Measurements from ENCODE around the gene ASB4.

Gene ASB4

DNA sequence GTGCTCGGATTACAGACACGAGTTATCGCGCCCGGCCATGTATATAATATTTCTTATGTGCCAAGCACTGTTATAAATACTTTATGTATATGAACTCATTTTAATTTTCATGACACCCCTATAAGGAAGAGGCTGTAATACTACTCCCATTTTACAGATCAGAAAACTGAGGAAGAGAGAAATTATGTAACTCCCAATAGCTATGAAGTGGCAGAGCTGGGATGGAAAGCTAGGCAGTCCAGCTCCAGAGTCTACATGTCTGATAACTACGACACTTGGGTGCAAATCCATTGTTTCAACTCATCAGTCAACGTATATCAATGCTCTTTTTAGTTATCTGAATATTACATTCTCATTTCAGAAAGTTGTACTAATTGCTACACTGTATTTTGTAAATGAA is 93.6 kb downstream of the ASB4 start:
- no peak for FAIRE-seq

DNA sequence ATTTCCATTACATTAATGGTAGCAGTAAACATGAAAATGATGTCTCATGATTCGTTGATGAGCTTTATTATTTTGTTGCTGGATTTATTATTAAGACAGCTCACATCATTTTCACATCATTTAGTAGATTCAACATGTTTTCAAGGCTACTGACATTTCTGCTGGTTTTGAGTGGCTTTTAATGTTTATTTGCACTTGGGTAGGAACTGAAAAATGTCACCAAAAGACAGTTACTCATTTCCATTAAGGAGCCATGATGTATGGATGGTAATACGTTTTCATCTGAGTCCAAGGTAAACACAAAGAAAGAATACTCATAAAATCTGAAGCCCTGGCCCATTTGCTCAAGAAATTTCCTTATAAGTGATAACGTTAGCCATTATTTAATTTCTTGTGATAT is 95.7 kb downstream of the ASB4 start:
- TF ChIP-seq POLR2A (IDR thresholded peaks at IDR 0.05; ENCODE audit: low read depth, low read length) (no peak), TAF1 (IDR thresholded peaks at IDR 0.05; ENCODE audit: borderline replicate concordance, low read depth, low read length) (no peak), POLR2AphosphoS5 (IDR thresholded peaks at IDR 0.05; ENCODE audit: low read depth, low read length) (no peak)
- FAIRE-seq (no peak), DNase-seq (ENCODE audit: insufficient read length) (no peak)

More for the DNA sequence above, 93.6 kb downstream of the ASB4 start:
- TF ChIP-seq POLR2AphosphoS5 (IDR thresholded peaks at IDR 0.05; ENCODE audit: low read depth, low read length) = no peak
- TF ChIP-seq TAF1 (IDR thresholded peaks at IDR 0.05; ENCODE audit: borderline replicate concordance, low read depth, low read length) = no peak
- no peak for TF ChIP-seq POLR2A (IDR thresholded peaks at IDR 0.05; ENCODE audit: low read depth, low read length)
- no peak for DNase-seq (ENCODE audit: insufficient read length)

DNA sequence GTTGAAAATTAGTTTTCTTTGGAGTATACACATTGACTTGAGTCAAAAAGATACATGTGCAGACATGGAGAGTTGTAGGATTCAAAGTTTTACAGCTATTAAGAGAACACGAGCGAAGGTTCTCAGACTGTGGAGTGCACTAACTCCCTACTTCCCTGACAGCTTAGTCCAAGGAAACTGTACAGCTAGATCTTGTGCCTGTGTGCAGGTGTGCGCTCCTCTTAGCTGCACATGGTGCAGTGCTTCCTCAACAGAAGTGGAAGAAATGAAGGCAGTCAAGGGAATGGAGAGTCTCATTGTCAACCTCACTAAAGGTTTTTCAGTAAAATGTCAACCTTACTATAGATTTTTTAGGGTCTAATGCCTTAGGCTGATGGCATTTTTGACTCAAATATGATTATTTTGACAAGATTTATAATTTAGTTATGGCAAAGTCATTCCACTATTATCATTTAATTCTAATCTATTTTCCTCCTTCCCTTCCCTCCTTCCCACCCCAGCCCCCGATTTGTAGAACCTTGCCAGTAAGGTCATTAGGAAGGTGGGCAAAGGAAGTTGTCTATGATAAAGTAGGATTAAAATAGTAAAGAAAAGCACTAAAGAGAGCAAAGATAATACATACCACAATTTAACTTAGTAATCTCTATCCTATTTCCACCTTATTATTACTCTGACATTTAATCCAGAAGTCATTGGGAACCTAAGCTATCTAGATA is 97.0 kb downstream of the ASB4 start:
- no peak for TF ChIP-seq POLR2AphosphoS5 (IDR thresholded peaks at IDR 0.05; ENCODE audit: low read depth, low read length)
- no peak for TF ChIP-seq POLR2A (IDR thresholded peaks at IDR 0.05; ENCODE audit: low read depth, low read length)
- TF ChIP-seq TAF1 (IDR thresholded peaks at IDR 0.05; ENCODE audit: borderline replicate concordance, low read depth, low read length) = no peak
- DNase-seq (ENCODE audit: insufficient read length) (no peak), FAIRE-seq (no peak)

DNA sequence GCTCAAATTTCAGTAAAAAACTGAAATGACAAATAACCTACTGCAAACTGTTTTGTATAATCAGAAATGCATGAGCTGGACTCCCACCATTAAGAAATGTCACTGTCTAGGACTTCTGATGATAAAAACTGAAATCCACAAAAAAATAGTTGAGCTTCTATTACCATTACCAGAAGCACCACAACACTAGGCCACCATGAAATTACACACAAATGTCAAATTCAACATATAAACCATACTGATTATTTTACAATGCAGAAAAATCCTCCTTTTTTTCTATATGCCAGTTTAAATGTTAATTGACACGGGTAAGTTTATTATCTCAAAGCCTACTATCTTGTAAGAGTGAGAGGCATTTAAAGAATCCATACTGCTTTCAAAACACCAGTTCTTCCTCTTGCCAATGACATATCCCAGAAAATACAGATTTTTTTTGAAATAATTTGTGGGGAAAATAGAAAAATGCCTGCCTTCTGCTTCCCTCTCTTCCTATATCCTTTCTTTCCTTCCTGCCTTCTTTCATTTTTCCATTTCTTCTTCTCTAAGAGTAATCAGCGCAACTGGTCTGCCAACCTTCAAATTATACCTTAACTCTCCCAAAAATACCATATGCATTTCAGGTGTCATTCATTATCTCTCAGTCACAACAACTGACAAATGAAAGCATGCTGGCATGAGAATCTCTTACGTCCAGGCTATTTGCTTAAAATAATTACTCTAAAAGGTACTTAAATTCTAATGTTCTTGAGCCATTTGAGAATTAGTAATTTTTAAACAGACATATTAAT is 98.3 kb downstream of the ASB4 start:
- TF ChIP-seq TAF1 (IDR thresholded peaks at IDR 0.05; ENCODE audit: borderline replicate concordance, low read depth, low read length) = no peak
- no peak for TF ChIP-seq POLR2AphosphoS5 (IDR thresholded peaks at IDR 0.05; ENCODE audit: low read depth, low read length)
- no peak for TF ChIP-seq POLR2A (IDR thresholded peaks at IDR 0.05; ENCODE audit: low read depth, low read length)
- DNase-seq (ENCODE audit: insufficient read length) = no peak
- no peak for FAIRE-seq

DNA sequence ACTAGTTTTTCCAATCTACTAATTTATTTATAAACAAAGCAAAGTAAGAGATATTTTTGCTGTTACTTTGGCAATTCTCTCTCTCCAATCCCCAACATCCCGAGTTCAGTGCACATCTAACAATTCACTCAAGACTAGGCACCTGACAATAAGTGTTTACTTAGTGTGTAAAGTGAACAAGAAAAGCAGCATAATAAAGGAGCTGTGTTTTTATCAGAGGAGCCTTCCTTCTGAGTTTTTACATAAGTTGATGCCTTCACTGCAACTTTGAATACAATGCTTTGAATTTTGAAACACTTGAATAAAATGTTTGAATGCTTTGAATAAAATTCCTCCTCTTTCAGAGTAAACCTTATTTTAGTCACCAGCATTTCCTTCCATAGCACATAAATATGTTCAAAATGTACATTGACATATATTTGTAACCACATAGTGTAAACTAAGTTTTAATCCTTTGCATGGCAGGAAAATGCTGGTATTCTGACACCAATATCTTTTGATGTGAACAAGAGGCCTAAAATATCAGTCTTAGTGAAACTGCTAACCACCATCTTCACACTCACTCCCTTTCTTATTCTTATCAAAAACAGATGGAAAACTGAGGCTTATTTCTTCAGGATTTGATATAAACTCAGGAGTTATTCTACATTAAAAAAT is 99.2 kb downstream of the ASB4 start:
- DNase-seq (ENCODE audit: insufficient read length) = no peak
- FAIRE-seq = no peak
- no peak for TF ChIP-seq POLR2A (IDR thresholded peaks at IDR 0.05; ENCODE audit: low read depth, low read length)
- no peak for TF ChIP-seq TAF1 (IDR thresholded peaks at IDR 0.05; ENCODE audit: borderline replicate concordance, low read depth, low read length)
- TF ChIP-seq POLR2AphosphoS5 (IDR thresholded peaks at IDR 0.05; ENCODE audit: low read depth, low read length) = no peak

DNA sequence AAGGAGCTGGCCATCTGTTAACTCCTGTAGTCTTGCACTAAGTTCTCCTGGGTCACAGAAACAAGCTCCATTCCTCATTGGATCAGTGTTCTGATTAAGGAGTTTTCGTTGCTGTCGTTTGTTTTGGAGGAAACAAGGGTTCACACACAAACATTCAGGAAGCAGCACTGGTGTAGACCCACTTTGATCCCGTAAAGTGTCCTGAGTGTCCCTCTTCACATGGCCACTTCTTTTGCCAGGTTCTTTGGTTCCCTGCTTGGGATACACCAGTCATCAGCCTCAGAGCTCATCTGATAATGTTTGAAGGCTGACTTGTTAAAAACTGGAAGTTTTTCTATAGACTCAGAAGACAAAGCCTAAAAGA is 99.7 kb downstream of the ASB4 start:
- FAIRE-seq (no peak), DNase-seq (ENCODE audit: insufficient read length) (no peak)
- no peak for TF ChIP-seq POLR2A (IDR thresholded peaks at IDR 0.05; ENCODE audit: low read depth, low read length)
- TF ChIP-seq TAF1 (IDR thresholded peaks at IDR 0.05; ENCODE audit: borderline replicate concordance, low read depth, low read length) = no peak
- TF ChIP-seq POLR2AphosphoS5 (IDR thresholded peaks at IDR 0.05; ENCODE audit: low read depth, low read length) = no peak

DNA sequence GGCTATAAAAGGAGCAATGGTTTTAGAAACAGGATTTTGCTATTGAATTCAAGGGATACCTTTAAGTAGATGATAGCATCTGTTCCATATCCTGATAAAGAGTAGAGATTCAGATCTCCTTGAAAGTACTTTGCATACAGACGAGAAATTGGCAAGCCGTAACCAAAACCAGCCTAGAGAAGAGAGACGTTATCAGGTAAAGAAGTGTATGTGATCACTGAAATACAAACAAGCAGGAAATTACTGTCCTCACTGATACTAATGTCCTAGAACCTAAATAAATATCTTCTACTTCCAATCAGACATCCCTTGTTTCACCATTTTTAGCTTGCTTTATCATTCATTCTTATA is 101.2 kb downstream of the ASB4 start:
- DNase-seq (ENCODE audit: insufficient read length) (no peak), FAIRE-seq (no peak)
- no peak for TF ChIP-seq TAF1 (IDR thresholded peaks at IDR 0.05; ENCODE audit: borderline replicate concordance, low read depth, low read length)
- TF ChIP-seq POLR2A (IDR thresholded peaks at IDR 0.05; ENCODE audit: low read depth, low read length) = no peak
- no peak for TF ChIP-seq POLR2AphosphoS5 (IDR thresholded peaks at IDR 0.05; ENCODE audit: low read depth, low read length)

DNA sequence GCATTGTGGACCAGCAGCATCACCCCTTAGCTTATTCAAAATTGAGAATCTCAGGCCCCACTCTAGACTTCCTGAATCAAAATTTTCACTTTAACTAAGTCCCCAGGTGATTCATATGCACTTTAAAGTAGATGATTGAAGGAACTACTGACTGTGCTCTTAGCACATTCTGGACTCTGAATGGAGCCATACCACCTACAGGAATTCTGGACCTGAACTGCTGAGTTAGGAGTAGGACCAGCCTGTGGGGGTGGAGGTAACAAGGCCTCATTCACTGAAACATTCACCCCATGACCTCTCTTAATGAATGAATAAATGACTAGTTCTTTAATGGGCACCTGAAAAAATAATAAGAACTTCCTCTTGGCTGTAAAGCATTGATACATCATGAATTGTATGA is 103.3 kb downstream of the ASB4 start:
- TF ChIP-seq POLR2AphosphoS5 (IDR thresholded peaks at IDR 0.05; ENCODE audit: low read depth, low read length) = no peak
- TF ChIP-seq TAF1 (IDR thresholded peaks at IDR 0.05; ENCODE audit: borderline replicate concordance, low read depth, low read length) = no peak
- no peak for TF ChIP-seq POLR2A (IDR thresholded peaks at IDR 0.05; ENCODE audit: low read depth, low read length)
- FAIRE-seq (no peak), DNase-seq (ENCODE audit: insufficient read length) (no peak)

DNA sequence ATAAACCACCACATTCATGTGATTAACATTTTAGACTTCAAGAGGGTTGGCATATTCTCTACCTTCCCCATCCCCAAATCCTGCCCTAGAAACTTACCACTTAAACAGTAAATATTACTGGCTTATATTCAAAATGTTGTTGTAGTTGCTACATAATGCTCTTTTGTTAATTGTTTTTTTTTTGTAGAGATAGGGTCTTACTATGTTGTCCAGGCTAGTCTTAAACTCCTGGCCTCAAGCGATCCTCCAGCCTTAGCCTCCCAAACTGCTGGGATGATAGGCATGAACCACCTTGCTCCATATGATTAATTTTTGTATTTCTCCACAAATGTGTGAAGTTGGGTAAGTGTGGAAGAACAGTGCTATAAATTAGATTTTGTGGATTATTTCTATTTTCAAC is 104.0 kb downstream of the ASB4 start:
- no peak for FAIRE-seq
- DNase-seq (ENCODE audit: insufficient read length) = no peak
- no peak for TF ChIP-seq TAF1 (IDR thresholded peaks at IDR 0.05; ENCODE audit: borderline replicate concordance, low read depth, low read length)
- no peak for TF ChIP-seq POLR2A (IDR thresholded peaks at IDR 0.05; ENCODE audit: low read depth, low read length)
- TF ChIP-seq POLR2AphosphoS5 (IDR thresholded peaks at IDR 0.05; ENCODE audit: low read depth, low read length) = no peak
